C4-2B (cell line): ENCODE results near the gene DUSP14.

Source experiments
- H3K27ac ChIP-seq: fragments of 450-650 bp; 2 replicates; pipeline ENCODE4 v1.5.1; 2017
- CTCF ChIP-seq: fragments of 450-650 bp; conservative IDR thresholded peaks from 2 replicates; pipeline ENCODE4 v1.5.1; 2017; ENCODE audit warnings: mild to moderate bottlenecking
- ZFX ChIP-seq: fragments of 450-650 bp; IDR thresholded peaks from 2 replicates; pipeline ENCODE4 v1.6.1; 2017

The DUSP14 gene

GRCh38 chr17:37461668-37462067, 28.0 kb upstream of the DUSP14 start:
- TF ChIP-seq CTCF (no peak), ZFX (no peak)
- no peak overlapping the region for H3K27ac ChIP-seq

GRCh38 chr17:37462492-37462891, 27.2 kb upstream of the DUSP14 start:
- no peak for TF ChIP-seq CTCF
- TF ChIP-seq ZFX: no peak

GRCh38 chr17:37463039-37463438, 26.7 kb upstream of the DUSP14 start:
- TF ChIP-seq CTCF (no peak), ZFX (no peak)
- no peak overlapping the region for H3K27ac ChIP-seq

More at GRCh38 chr17:37462492-37462891, 27.2 kb upstream of the DUSP14 start:
- no peak overlapping the region for H3K27ac ChIP-seq

GRCh38 chr17:37465069-37465616, 24.5 kb upstream of the DUSP14 start:
- TF ChIP-seq ZFX: no peak
- TF ChIP-seq CTCF: no peak
- H3K27ac ChIP-seq: no peak overlapping the region

- no peak overlapping the region for H3K27ac ChIP-seq
- no peak for TF ChIP-seq CTCF
- no peak for TF ChIP-seq ZFX
Observed at GRCh38 chr17:37466471-37466870, 23.2 kb upstream of the DUSP14 start.

- TF ChIP-seq ZFX (no peak), CTCF (no peak)
Observed at GRCh38 chr17:37470181-37470580, 19.5 kb upstream of the DUSP14 start.

GRCh38 chr17:37475731-37476420, 13.8 kb upstream of the DUSP14 start:
- H3K27ac ChIP-seq: no peak overlapping the region
- no peak for TF ChIP-seq ZFX
- TF ChIP-seq CTCF: no peak

More at GRCh38 chr17:37470181-37470580, 19.5 kb upstream of the DUSP14 start:
- H3K27ac ChIP-seq: no peak overlapping the region
